Measurements from ENCODE around the gene KLHL14. TPM values are rescaled to one million over a fixed set of nuclear protein-coding genes. Genes with fewer than 3 reads are reported as not detected.

KLHL14 gene
- total RNA-seq, 1 donor from 2014 or later: not detected

- Mint-ChIP-seq H3K27me3 (ENCODE audit: insufficient read depth) (no peaks in the 10 kb centered on the region), H3K36me3 (ENCODE audit: low read depth) (no peaks in the 10 kb centered on the region), H3K9me3 (no peaks in the 10 kb centered on the region), H3K4me3 (no peak overlapping the region), H3K4me1 (ENCODE audit: low read depth) (no peaks in the 10 kb centered on the region), H3K27ac (no peak overlapping the region)
- no peak for DNase-seq (ENCODE audit: low spot score)
- intact Hi-C loops (cut with micrococcal nuclease): no loop called here
Observed at GRCh38 chr18:32634876-32635431, 137.9 kb downstream of the KLHL14 start.

GRCh38 chr18:32629981-32630700 lies 142.7 kb downstream of the KLHL14 start:
- no peak for DNase-seq (ENCODE audit: low spot score)
- Mint-ChIP-seq H3K27ac (no peak overlapping the region), H3K4me1 (ENCODE audit: low read depth) (no peaks in the 10 kb centered on the region), H3K36me3 (ENCODE audit: low read depth) (no peaks in the 10 kb centered on the region), H3K27me3 (ENCODE audit: insufficient read depth) (no peaks in the 10 kb centered on the region), H3K9me3 (no peaks in the 10 kb centered on the region), H3K4me3 (no peak overlapping the region)
- intact Hi-C loops (cut with micrococcal nuclease): no loop called here

- Mint-ChIP-seq H3K9me3 (no peaks in the 10 kb centered on the region), H3K4me3 (no peak overlapping the region), H3K4me1 (ENCODE audit: low read depth) (no peaks in the 10 kb centered on the region), H3K36me3 (ENCODE audit: low read depth) (no peaks in the 10 kb centered on the region), H3K27me3 (ENCODE audit: insufficient read depth) (no peaks in the 10 kb centered on the region), H3K27ac (no peak overlapping the region)
- no peak for DNase-seq (ENCODE audit: low spot score)
- intact Hi-C loops (cut with micrococcal nuclease): no loop called here
Observed at GRCh38 chr18:32629292-32629691, 143.5 kb downstream of the KLHL14 start.

GRCh38 chr18:32624182-32624723 lies 148.6 kb downstream of the KLHL14 start:
- DNase-seq (ENCODE audit: low spot score): no peak
- H3K36me3 Mint-ChIP-seq (ENCODE audit: low read depth): no peaks in the 10 kb centered on the region
- no peaks in the 10 kb centered on the region for H3K9me3 Mint-ChIP-seq
- no peaks in the 10 kb centered on the region for H3K4me1 Mint-ChIP-seq (ENCODE audit: low read depth)
- H3K4me3 Mint-ChIP-seq: no peak overlapping the region
- intact Hi-C loops (cut with micrococcal nuclease): no loop called here
- no peaks in the 10 kb centered on the region for H3K27me3 Mint-ChIP-seq (ENCODE audit: insufficient read depth)
- no peak overlapping the region for H3K27ac Mint-ChIP-seq

- Mint-ChIP-seq H3K36me3 (ENCODE audit: low read depth) (no peaks in the 10 kb centered on the region), H3K27ac (no peak overlapping the region), H3K4me1 (ENCODE audit: low read depth) (no peaks in the 10 kb centered on the region), H3K9me3 (no peaks in the 10 kb centered on the region), H3K27me3 (ENCODE audit: insufficient read depth) (no peaks in the 10 kb centered on the region), H3K4me3 (no peak overlapping the region)
- intact Hi-C loops (cut with micrococcal nuclease): no loop called here
- DNase-seq (ENCODE audit: low spot score): no peak
Observed at GRCh38 chr18:32623563-32623962, 149.3 kb downstream of the KLHL14 start.
